GM23338 (cell line): ENCODE results near the gene PCSK6.

Source experiments
- CREB1 ChIP-seq: fragments of 250-450 bp; sonication (Bioruptor Pico); IDR thresholded peaks from 2 replicates; pipeline ENCODE4 v1.5.0; 2020; ENCODE audit warnings: low read depth, mild to moderate bottlenecking, moderate library complexity
- EZH2 ChIP-seq: fragments of 200-600 bp; sonication (generic); IDR thresholded peaks from one replicate; pipeline ENCODE4 v1.8.0; 2017; ENCODE audit warnings: antibody characterized with exemption, mild to moderate bottlenecking, low read depth; ENCODE audit not compliant: unreplicated experiment
- EZH2phosphoT487 ChIP-seq: fragments of 200-600 bp; sonication (generic); IDR thresholded peaks from one replicate; pipeline ENCODE4 v1.8.1; 2018; ENCODE audit warnings: antibody characterized with exemption; ENCODE audit not compliant: unreplicated experiment
- POLR2AphosphoS5 ChIP-seq: IDR thresholded peaks from 2 replicates; pipeline ENCODE4 v1.6.1; 2016; ENCODE audit warnings: antibody characterized with exemption, low read depth
- STAT1 ChIP-seq: IDR thresholded peaks from one replicate; pipeline ENCODE4 v1.6.1; 2016; ENCODE audit warnings: antibody characterized with exemption; ENCODE audit not compliant: unreplicated experiment
- TF ChIP-seq, protein P1 (sequence below), 2 experiments: fragments of 200-600 bp in 1 of 2; sonication (generic) in 1 of 2; conservative IDR thresholded peaks; 2 replicates each; pipeline versions ENCODE4 v1.5.1 to v1.6.1; 2016 to 2017; ENCODE audit warnings: antibody characterized with exemption in 2 of 2, low read depth in 2 of 2, mild to moderate bottlenecking in 2 of 2, moderate library complexity in 1 of 2
- TF ChIP-seq, protein P2 (sequence below): IDR thresholded peaks from one replicate; pipeline ENCODE4 v1.6.1; 2018; ENCODE audit warnings: antibody characterized with exemption; ENCODE audit not compliant: unreplicated experiment

DNA sequence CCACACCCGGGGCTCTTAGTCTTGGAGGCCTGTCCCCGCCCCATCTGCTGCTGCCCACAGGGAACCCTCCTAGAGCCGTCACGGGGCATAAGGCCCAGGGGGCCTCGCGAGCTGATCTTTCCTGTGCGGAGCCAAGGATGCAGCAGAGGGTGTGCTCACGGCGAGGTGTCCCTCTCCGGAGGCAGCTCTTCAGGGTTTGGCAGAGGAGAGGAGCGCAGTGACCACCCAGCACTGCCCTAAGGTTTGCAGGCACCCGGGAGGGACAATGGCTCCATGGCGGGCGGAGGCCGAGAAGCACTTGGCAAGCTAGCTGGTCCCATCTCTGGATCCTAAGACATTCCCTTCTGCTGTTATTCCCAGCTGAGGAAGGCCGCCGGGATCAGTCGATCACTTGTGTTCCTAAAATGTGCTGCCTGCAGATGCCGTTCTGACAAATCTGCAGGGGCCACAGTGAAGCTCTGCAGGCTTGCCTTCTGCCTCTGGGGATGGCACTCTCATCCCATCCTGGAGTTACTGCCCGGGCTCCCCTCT, 47.4 kb upstream of the PCSK6 start:
- TF ChIP-seq POLR2AphosphoS5 (no peak), EZH2 (no peak), CREB1 (CRISPR knock-in tag) (no peak), EZH2phosphoT487 (no peak), STAT1 (no peak)
- TF ChIP-seq, protein P1, sequence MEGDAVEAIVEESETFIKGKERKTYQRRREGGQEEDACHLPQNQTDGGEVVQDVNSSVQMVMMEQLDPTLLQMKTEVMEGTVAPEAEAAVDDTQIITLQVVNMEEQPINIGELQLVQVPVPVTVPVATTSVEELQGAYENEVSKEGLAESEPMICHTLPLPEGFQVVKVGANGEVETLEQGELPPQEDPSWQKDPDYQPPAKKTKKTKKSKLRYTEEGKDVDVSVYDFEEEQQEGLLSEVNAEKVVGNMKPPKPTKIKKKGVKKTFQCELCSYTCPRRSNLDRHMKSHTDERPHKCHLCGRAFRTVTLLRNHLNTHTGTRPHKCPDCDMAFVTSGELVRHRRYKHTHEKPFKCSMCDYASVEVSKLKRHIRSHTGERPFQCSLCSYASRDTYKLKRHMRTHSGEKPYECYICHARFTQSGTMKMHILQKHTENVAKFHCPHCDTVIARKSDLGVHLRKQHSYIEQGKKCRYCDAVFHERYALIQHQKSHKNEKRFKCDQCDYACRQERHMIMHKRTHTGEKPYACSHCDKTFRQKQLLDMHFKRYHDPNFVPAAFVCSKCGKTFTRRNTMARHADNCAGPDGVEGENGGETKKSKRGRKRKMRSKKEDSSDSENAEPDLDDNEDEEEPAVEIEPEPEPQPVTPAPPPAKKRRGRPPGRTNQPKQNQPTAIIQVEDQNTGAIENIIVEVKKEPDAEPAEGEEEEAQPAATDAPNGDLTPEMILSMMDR (conservative IDR thresholded peaks at IDR 0.05; ENCODE audit: low read depth in 2 of 2), result no peak
- TF ChIP-seq, protein P2, sequence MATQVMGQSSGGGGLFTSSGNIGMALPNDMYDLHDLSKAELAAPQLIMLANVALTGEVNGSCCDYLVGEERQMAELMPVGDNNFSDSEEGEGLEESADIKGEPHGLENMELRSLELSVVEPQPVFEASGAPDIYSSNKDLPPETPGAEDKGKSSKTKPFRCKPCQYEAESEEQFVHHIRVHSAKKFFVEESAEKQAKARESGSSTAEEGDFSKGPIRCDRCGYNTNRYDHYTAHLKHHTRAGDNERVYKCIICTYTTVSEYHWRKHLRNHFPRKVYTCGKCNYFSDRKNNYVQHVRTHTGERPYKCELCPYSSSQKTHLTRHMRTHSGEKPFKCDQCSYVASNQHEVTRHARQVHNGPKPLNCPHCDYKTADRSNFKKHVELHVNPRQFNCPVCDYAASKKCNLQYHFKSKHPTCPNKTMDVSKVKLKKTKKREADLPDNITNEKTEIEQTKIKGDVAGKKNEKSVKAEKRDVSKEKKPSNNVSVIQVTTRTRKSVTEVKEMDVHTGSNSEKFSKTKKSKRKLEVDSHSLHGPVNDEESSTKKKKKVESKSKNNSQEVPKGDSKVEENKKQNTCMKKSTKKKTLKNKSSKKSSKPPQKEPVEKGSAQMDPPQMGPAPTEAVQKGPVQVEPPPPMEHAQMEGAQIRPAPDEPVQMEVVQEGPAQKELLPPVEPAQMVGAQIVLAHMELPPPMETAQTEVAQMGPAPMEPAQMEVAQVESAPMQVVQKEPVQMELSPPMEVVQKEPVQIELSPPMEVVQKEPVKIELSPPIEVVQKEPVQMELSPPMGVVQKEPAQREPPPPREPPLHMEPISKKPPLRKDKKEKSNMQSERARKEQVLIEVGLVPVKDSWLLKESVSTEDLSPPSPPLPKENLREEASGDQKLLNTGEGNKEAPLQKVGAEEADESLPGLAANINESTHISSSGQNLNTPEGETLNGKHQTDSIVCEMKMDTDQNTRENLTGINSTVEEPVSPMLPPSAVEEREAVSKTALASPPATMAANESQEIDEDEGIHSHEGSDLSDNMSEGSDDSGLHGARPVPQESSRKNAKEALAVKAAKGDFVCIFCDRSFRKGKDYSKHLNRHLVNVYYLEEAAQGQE, result no peak
